ENCODE measurements around the gene TSC22D4. TPM values are rescaled to one million over a fixed set of nuclear protein-coding genes. Genes with fewer than 3 reads are reported as not detected.
A peak's percentile ranks its signal among the peaks of the same experiment; 100 is the strongest.

TSC22D4 gene
- total RNA-seq, 4 donors from 2014 or later = 29.2 to 65.0 (median 33.7) TPM

- 13 to 49% methylated on average over 3 to 4 of the region's 30 CpGs for WGBS, 2 donors
- H3K4me1 ChIP-seq = peaks cover 44 to 69% (median 46%) of the 10 kb centered on the region in 3 donors
- intact Hi-C loops (cut with DNase I) = loop anchor here (10.0 kb wide), 1 partner anchor 218 kb away; the partner anchor contains the start of gene GIGYF1
These were observed 1.8 kb downstream of the TSC22D4 start for GRCh38 chr7:100476903-100477870.

GRCh38 chr7:100476101-100476780, 2.8 kb downstream of the TSC22D4 start:
- Histone ChIP-seq H3K4me1 (peaks cover 46 to 76% (median 50%) of the 10 kb centered on the region in 3 donors), H3K36me3 (peaks cover 0 to 40% (median 4%) of the 10 kb centered on the region in 3 donors), H3K4me3 (peak overlapping the region; percentile 85 to 100 (median 92)), H3K27ac (peak overlapping the region in 3 of 4 donors; percentile 1 to 98 (median 95)), H3K9me3 (no peaks in the 10 kb centered on the region), H3K27me3 (no peaks in the 10 kb centered on the region)
- intact Hi-C loops (cut with DNase I) = loop anchor here (10.0 kb wide), 1 partner anchor 219 kb away; the partner anchor contains the start of gene GIGYF1
- TF ChIP-seq POLR2A (IDR thresholded peaks at IDR 0.05) (no peak), CTCF (IDR thresholded peaks at IDR 0.05) (no peak)
- no peak for DNase-seq
- WGBS, 2 donors = 20 to 21% methylated on average over 4 of the region's 6 CpGs

More at GRCh38 chr7:100476903-100477870, 1.8 kb downstream of the TSC22D4 start:
- peaks cover 0 to 31% (median 4%) of the 10 kb centered on the region in 3 donors for H3K36me3 ChIP-seq
- H3K27ac ChIP-seq = peak overlapping the region; percentile 92 to 98 (median 94)
- no peaks in the 10 kb centered on the region for H3K9me3 ChIP-seq
- no peak for DNase-seq
- peak overlapping the region; percentile 85 to 100 (median 92) for H3K4me3 ChIP-seq
- H3K27me3 ChIP-seq = no peaks in the 10 kb centered on the region
- TF ChIP-seq CTCF (IDR thresholded peaks at IDR 0.05) (peak in 2 of 6 experiments; percentile 17 to 30), POLR2A (IDR thresholded peaks at IDR 0.05) (no peak)

DNA sequence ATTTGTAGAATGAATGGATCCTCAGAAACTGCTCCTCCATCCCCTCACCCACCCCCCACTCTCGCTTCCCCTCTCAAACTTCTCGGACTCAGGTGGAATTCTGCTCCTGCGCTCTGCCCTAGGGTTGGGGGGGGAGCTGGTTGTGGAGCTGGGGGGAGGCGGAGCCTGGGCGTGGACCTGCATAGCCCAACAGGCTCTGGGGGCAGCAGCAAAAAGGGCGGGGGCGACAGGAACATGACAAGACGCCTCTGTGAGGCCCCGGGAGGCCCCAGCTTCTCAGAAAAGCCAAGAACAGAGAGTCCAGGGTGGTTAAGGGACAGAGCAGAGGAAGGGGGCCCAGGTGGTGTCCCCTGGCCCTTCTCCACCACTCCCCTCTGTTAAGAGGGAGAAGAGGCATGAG, 3.5 kb downstream of the TSC22D4 start:
- H3K9me3 ChIP-seq = no peaks in the 10 kb centered on the region
- no peaks in the 10 kb centered on the region for H3K27me3 ChIP-seq
- peaks cover 0 to 47% (median 4%) of the 10 kb centered on the region in 3 donors for H3K36me3 ChIP-seq
- peak overlapping the region in 3 of 4 donors; percentile 85 to 97 (median 86) for H3K4me3 ChIP-seq
- H3K27ac ChIP-seq = peak overlapping the region in 3 of 4 donors; percentile 1 to 98 (median 95)
- 12 to 34% methylated on average over 4 to 7 of the region's 9 CpGs for WGBS, 2 donors
- peaks cover 46 to 82% (median 50%) of the 10 kb centered on the region in 3 donors for H3K4me1 ChIP-seq
- no peak for DNase-seq
- no peak for TF ChIP-seq CTCF (IDR thresholded peaks at IDR 0.05)
- no peak for TF ChIP-seq POLR2A (IDR thresholded peaks at IDR 0.05)
- intact Hi-C loops (cut with DNase I) = loop anchor here (10.0 kb wide), 1 partner anchor 219 kb away; the partner anchor contains the start of gene GIGYF1

GRCh38 chr7:100472854-100473499, 6.0 kb downstream of the TSC22D4 start:
- TF ChIP-seq POLR2A (IDR thresholded peaks at IDR 0.05) (no peak), CTCF (IDR thresholded peaks at IDR 0.05) (no peak)
- intact Hi-C loops (cut with DNase I) = loop anchor here (10.0 kb wide), 1 partner anchor 222 kb away; the partner anchor contains the start of gene GIGYF1
- Histone ChIP-seq H3K4me1 (peaks cover 43 to 89% (median 51%) of the 10 kb centered on the region in 3 donors), H3K27me3 (no peaks in the 10 kb centered on the region), H3K27ac (peak overlapping the region; percentile 50 to 66 (median 59)), H3K4me3 (peak overlapping the region in 1 of 4 donors; percentile 2), H3K36me3 (peaks cover 0 to 70% (median 4%) of the 10 kb centered on the region in 3 donors), H3K9me3 (no peaks in the 10 kb centered on the region)
- no peak for DNase-seq
- WGBS, 2 donors = 51 to 61% methylated on average over 8 to 11 of the region's 14 CpGs

All from esophagus squamous epithelium (tissue), 5 donors.